HG03196 (cell line): ENCODE measurements around the gene SLC25A31.
A peak's percentile ranks its signal among the peaks of the same experiment; 100 is the strongest.

ENCODE experiments used
- ATAC-seq: cut with Tn5 transposase; IDR thresholded peaks from one replicate; pipeline ENCODE4 v1.9.1; 2021; ENCODE audit not compliant: unreplicated experiment

SLC25A31 gene

GRCh38 chr4:127776620-127777019 is 46.4 kb downstream of the SLC25A31 start:
- ATAC-seq, result no peak

DNA sequence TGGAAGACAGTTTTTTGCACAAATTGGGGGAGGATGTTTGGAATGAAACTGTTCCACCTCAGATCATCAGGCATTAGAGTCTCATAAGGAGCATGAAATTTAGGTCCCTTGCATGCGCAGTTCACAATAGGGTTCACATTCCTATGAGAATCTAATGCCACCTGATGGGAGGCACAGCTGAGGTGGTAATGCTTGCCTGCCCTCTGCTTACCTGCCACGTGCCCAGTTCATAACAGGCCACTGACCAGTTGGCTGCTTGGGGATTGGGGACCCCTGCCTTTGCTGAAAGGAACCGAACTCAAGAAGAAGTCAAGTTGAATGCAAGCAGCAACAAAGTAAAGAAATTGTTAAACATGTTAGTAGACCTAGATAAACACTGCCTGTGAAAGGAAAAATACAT is 47.3 kb downstream of the SLC25A31 start:
- no peak for ATAC-seq

DNA sequence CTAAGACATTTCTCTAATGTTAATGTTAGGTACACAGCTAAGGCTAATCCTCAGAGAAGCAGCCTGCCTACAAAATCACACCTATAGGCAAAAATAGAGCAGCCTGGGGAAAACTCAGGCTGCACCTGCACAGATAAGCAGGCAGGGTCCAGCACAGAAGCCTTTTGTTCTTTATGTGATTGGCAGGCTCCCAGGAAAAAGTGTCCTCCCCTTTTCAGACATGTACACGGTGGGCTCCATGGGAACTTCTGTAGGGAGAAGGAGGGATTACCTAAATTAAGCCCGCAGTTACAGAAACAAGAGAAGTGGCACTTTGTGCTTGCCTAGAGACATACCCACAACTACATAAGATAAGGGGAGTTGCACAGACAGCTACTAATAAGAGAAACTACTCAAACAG is 47.9 kb downstream of the SLC25A31 start:
- no peak for ATAC-seq

- ATAC-seq, result no peak
Measured at GRCh38 chr4:127780598-127780997, 50.4 kb downstream of the SLC25A31 start.

- peak; percentile 34 for ATAC-seq
Measured at GRCh38 chr4:127781300-127782024, 51.3 kb downstream of the SLC25A31 start.

DNA sequence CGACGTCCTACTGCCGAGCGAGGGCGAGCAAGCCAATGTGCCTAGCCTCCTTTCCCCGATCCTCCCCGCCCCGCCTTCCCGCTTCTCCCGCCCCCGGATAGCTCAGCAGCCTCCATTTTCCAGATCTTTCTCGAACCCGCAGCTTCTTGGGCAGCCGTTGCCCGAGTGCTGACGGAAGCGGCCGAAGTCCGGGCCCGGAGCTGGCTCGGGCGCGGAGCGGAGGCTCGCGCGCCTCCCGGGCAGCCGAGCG is 51.8 kb downstream of the SLC25A31 start:
- ATAC-seq, result peak; percentile 75

DNA sequence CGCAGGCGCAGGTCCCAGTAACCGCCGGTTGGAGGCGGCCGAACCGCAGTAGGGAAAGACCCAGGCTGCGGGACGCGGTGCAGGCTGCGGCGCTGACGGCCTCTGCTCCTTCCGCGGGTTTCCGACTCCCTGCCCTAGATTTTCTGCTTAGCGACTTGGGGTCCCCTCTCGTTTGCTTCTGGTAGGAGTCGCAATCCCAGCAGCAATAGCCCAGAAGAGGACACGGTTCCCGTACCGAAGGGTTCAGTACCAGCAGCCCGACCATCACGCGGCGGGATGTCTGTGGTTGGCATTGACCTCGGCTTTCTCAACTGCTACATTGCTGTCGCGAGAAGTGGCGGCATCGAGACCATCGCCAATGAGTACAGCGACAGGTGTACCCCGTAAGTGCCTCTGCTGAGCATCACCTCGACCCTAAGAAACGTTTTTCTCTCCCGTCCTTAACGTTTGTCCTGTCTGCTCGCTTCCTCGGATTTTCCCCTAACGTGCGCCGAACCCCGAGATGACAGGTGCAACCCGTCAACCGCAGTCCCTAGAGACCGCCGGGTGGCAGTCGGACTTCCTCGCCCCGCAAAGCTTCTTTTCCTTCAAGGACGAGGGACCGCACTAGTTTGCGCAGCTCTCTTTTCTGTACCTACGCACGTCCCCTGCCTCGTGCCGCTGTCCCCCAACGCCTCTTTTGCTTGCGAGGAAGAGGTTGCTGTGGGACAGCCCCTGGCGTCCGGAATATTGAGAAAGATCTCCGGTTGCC is 52.2 kb downstream of the SLC25A31 start, which contains the start of gene HSPA4L:
HSPA4L (plus strand) TSS at position 48 of the 751 bp plus-strand sequence; CDS start at position 277, 229 bp downstream.
- peak; percentile 38 for ATAC-seq

GRCh38 chr4:127783026-127783769 is 53.0 kb downstream of the SLC25A31 start:
- no peak for ATAC-seq

GRCh38 chr4:127783955-127784770 is 54.0 kb downstream of the SLC25A31 start:
- no peak for ATAC-seq

GRCh38 chr4:127788517-127788916 is 58.3 kb downstream of the SLC25A31 start:
- ATAC-seq, result no peak

- ATAC-seq, result no peak
Measured at GRCh38 chr4:127791391-127791790, 61.2 kb downstream of the SLC25A31 start.

DNA sequence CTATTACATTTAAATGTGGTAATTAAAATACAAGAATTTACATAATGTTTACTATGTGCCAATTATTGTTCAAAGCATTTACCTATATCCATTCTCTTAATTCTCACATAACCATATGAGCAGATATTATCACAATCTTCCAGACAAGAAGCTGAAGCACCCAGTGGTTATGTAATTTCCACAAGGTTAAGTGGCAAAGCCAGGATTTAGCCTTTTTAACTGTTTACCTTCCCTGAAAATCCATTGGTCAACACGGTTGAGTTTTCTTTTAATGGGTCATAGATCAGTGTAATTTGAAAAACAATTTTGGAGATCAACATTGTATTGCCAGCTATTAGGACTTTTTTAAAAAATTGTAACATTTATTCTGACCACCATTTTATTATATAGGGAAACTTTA is 63.3 kb downstream of the SLC25A31 start:
- no peak for ATAC-seq

GRCh38 chr4:127799711-127800110 is 69.5 kb downstream of the SLC25A31 start:
- no peak for ATAC-seq

DNA sequence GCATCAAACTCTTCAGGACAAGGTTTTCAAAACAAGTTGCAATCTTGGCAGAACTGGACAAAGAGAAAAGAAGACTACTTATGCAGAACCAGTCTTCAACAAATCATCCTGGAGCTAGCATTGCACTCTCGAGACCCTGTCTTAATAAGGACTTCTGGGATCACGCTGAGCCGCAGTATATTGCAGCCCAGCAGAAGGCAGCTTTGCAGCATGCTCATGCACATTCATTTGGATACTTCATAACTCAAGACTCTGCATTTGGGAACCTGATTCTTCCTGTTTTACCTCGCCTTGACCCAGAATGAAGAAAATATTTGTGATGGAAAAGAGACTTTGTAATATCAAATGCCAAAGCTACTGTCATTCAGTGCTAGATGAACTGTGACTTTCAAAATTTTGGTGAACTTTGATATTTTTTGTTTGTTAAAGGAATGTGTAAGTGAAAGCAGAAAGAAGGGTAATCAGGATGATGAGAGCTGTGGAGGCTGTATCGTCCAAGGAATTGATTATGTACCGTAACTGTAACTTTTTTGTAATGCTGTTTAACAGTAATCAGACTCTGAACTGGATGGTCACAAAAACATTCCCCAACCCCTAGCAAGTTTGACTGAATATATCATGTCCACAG is 79.1 kb downstream of the SLC25A31 start:
- no peak for ATAC-seq

- ATAC-seq, result no peak
Measured at GRCh38 chr4:127810551-127810950, 80.4 kb downstream of the SLC25A31 start.

DNA sequence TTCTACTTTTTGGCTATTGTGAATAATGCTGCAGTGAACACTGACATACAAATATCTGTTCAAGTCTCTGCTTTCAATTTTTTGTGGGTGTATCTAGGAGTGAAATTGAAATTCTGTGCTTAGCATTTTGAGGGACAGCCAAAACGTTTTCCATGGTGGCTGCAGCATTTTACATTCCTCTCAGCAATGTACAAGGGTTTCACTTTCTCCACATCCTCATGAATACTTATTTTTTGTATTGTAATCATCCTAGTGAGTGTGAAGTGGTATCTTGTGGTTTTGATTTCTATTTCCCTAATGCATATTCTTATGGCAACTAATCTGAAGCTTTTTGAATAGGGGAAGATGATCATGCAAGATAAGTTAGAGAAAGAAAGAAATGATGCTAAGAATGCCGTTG is 92.2 kb downstream of the SLC25A31 start:
- ATAC-seq, result no peak
